ENCODE measurements around the gene CSNK1G2.

Gene CSNK1G2

GRCh38 chr19:1945899-1946298, 4.9 kb downstream of the CSNK1G2 start:
- DNase-seq, result no peak

- no peak for DNase-seq
Observed at GRCh38 chr19:1947651-1948209, 6.8 kb downstream of the CSNK1G2 start.

- DNase-seq, result no peak
Observed at GRCh38 chr19:1949304-1950101, 8.5 kb downstream of the CSNK1G2 start.

GRCh38 chr19:1950640-1951039, 9.7 kb downstream of the CSNK1G2 start:
- no peak for DNase-seq

GRCh38 chr19:1952635-1953034, 11.7 kb downstream of the CSNK1G2 start:
- no peak for DNase-seq

- no peak for DNase-seq
Observed at GRCh38 chr19:1953037-1953436, 12.1 kb downstream of the CSNK1G2 start.

GRCh38 chr19:1953441-1954094, 12.6 kb downstream of the CSNK1G2 start:
- no peak for DNase-seq

GRCh38 chr19:1954532-1954933, 13.6 kb downstream of the CSNK1G2 start:
- no peak for DNase-seq

- no peak for DNase-seq
Observed at GRCh38 chr19:1955171-1956121, 14.5 kb downstream of the CSNK1G2 start.

- no peak for DNase-seq
Observed at GRCh38 chr19:1956122-1956494, 15.1 kb downstream of the CSNK1G2 start.

GRCh38 chr19:1956868-1957492, 16.0 kb downstream of the CSNK1G2 start:
- DNase-seq, result no peak

- no peak for DNase-seq
Observed at GRCh38 chr19:1957562-1958248, 16.7 kb downstream of the CSNK1G2 start.

- no peak for DNase-seq
Observed at GRCh38 chr19:1959928-1960589, 19.1 kb downstream of the CSNK1G2 start.

GRCh38 chr19:1961000-1961883, 20.3 kb downstream of the CSNK1G2 start:
- DNase-seq, result no peak

- DNase-seq, result no peak
Observed at GRCh38 chr19:1962674-1963073, 21.7 kb downstream of the CSNK1G2 start.

GRCh38 chr19:1967087-1967608, 26.2 kb downstream of the CSNK1G2 start:
- DNase-seq, result no peak

- DNase-seq, result no peak
Observed at GRCh38 chr19:1968279-1969175, 27.6 kb downstream of the CSNK1G2 start.

GRCh38 chr19:1969176-1970002, 28.4 kb downstream of the CSNK1G2 start:
- no peak for DNase-seq

Measured in activated CD4-positive, alpha-beta T cell treated with anti-CD3 and anti-CD28 coated beads for 1 hour (primary cell).